Neural progenitor cell (in vitro differentiated cells): ENCODE measurements around the gene SOX10. TPM values are rescaled to one million over a fixed set of nuclear protein-coding genes. Genes with fewer than 3 reads are reported as not detected.
"Not testable (repeated sequence)": the region's sequence is repeated elsewhere in the genome, so short reads cannot be mapped to it uniquely, and the experiment has no call there.

ENCODE experiments used
- DNase-seq: peaks from one replicate; pipeline ENCODE4 v3.0.0-alpha.2; 2016; ENCODE audit warnings: low spot score
- H2AFZ ChIP-seq: fragments of 200-600 bp; sonication (generic); replicated peaks from 2 replicates; pipeline ENCODE4 v1.6.1; 2016; ENCODE audit warnings: antibody characterized with exemption
- H3F3A ChIP-seq: fragments of 200-600 bp; sonication (generic); 2 replicates; pipeline ENCODE4 v1.6.1; 2016; ENCODE audit warnings: antibody characterized with exemption, low read depth
- H3K27ac ChIP-seq: fragments of 200-600 bp; sonication (generic); 2 replicates; pipeline ENCODE4 v1.5.1; 2016; ENCODE audit warnings: mild to moderate bottlenecking
- H3K27me3 ChIP-seq: fragments of 200-600 bp; sonication (generic); 2 replicates; pipeline ENCODE4 v1.6.1; 2016; ENCODE audit warnings: mild to moderate bottlenecking, moderate library complexity
- H3K36me3 ChIP-seq: fragments of 200-600 bp; sonication (generic); 2 replicates; pipeline ENCODE4 v1.5.1; 2016
- H3K4me1 ChIP-seq: fragments of 200-600 bp; sonication (generic); 2 replicates; pipeline ENCODE4 v1.6.1; 2016; ENCODE audit warnings: mixed run types
- H3K4me2 ChIP-seq: fragments of 200-600 bp; sonication (generic); 2 replicates; pipeline ENCODE4 v1.6.1; 2016
- H3K4me3 ChIP-seq: fragments of 200-600 bp; sonication (generic); 2 replicates; pipeline ENCODE4 v1.5.1; 2016
- H3K79me2 ChIP-seq: fragments of 200-600 bp; sonication (generic); 2 replicates; pipeline ENCODE4 v1.6.1; 2016; ENCODE audit warnings: low read depth
- H3K9ac ChIP-seq: fragments of 200-600 bp; sonication (generic); 2 replicates; pipeline ENCODE4 v1.6.1; 2016
- H3K9me3 ChIP-seq: fragments of 200-600 bp; sonication (generic); 2 replicates; pipeline ENCODE4 v1.5.1; 2016; ENCODE audit warnings: low read depth
- H4K20me1 ChIP-seq: fragments of 200-600 bp; sonication (generic); 2 replicates; pipeline ENCODE4 v1.6.1; 2016; ENCODE audit warnings: low read depth
- H3K27ac Mint-ChIP-seq: 3 replicates; pipeline ENCODE4 v1.8.0; 2021; ENCODE audit warnings: mixed read lengths
- H3K27me3 Mint-ChIP-seq: 2 replicates; pipeline ENCODE4 v1.8.0; 2022; ENCODE audit warnings: low read depth, mild to moderate bottlenecking, inconsistent platforms, moderate library complexity, mixed read lengths; ENCODE audit not compliant: insufficient read depth
- H3K36me3 Mint-ChIP-seq: 3 replicates; pipeline ENCODE4 v1.8.0; 2021; ENCODE audit warnings: mixed read lengths
- H3K4me1 Mint-ChIP-seq: 3 replicates; pipeline ENCODE4 v1.8.0; 2021; ENCODE audit warnings: mixed read lengths
- H3K4me3 Mint-ChIP-seq: 3 replicates; pipeline ENCODE4 v1.8.0; 2021; ENCODE audit warnings: mild to moderate bottlenecking, moderate library complexity, mixed read lengths
- H3K9me3 Mint-ChIP-seq: 3 replicates; pipeline ENCODE4 v1.8.0; 2020; ENCODE audit warnings: mixed read lengths
- EZH2 ChIP-seq: fragments of 200-600 bp; sonication (generic); IDR thresholded peaks from 2 replicates; pipeline ENCODE4 v1.6.1; 2017; ENCODE audit warnings: antibody characterized with exemption, mild to moderate bottlenecking, moderate library complexity
- EZH2phosphoT487 ChIP-seq: fragments of 200-600 bp; sonication (generic); IDR thresholded peaks from 2 replicates; pipeline ENCODE4 v1.6.1; 2017; ENCODE audit warnings: antibody characterized with exemption
- total RNA-seq: library from RNA; depleted of rRNA; stranded (reverse); fragments of >200 nt; gene quantifications from 2 replicates; pipeline ENCODE4 v1.2.3, GENCODE V29; 2015; ENCODE audit warnings: low replicate concordance
- TF ChIP-seq, protein P1 (sequence below): fragments of 200-600 bp; sonication (generic); IDR thresholded peaks from 2 replicates; pipeline ENCODE4 v1.5.1; 2017; ENCODE audit warnings: antibody characterized with exemption, mild to moderate bottlenecking

Gene SOX10
- total RNA-seq, 1 donor from 2014 or later = 0.99 TPM

DNA sequence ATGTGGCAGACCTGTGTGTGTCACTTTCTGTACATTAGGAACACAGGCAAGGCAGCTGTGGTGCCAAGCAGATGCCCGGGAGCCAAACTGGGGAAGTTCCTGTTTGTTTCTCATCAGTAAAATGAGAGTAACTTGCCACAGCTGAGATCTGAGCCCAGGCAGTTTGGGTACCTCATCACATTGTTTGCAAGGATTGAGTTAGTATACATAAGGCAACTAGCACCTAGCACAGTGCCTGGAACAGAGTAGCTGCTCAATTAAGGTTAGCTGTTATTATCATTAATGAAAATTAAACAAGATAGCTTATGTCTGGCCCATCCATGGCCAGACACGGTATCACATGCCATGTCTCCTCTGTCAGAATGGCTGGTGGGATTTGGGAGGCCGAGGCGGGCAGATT is 7.8 kb downstream of the SOX10 start:
- no peak overlapping the region for H3K4me2 ChIP-seq
- no peak overlapping the region for H3K4me3 ChIP-seq
- DNase-seq = no peak
- H3K27ac ChIP-seq = no peak overlapping the region
- no peaks in the 10 kb centered on the region for H3K36me3 Mint-ChIP-seq
- TF ChIP-seq, protein P1, sequence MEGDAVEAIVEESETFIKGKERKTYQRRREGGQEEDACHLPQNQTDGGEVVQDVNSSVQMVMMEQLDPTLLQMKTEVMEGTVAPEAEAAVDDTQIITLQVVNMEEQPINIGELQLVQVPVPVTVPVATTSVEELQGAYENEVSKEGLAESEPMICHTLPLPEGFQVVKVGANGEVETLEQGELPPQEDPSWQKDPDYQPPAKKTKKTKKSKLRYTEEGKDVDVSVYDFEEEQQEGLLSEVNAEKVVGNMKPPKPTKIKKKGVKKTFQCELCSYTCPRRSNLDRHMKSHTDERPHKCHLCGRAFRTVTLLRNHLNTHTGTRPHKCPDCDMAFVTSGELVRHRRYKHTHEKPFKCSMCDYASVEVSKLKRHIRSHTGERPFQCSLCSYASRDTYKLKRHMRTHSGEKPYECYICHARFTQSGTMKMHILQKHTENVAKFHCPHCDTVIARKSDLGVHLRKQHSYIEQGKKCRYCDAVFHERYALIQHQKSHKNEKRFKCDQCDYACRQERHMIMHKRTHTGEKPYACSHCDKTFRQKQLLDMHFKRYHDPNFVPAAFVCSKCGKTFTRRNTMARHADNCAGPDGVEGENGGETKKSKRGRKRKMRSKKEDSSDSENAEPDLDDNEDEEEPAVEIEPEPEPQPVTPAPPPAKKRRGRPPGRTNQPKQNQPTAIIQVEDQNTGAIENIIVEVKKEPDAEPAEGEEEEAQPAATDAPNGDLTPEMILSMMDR = no peak
- no peak for TF ChIP-seq EZH2phosphoT487
- no peaks in the 10 kb centered on the region for H3K27me3 ChIP-seq
- no peak overlapping the region for H3K27ac Mint-ChIP-seq
- peaks cover 8% of the 10 kb centered on the region for H3F3A ChIP-seq
- no peak overlapping the region for H3K4me3 Mint-ChIP-seq
- H3K27me3 Mint-ChIP-seq = peaks cover 2% of the 10 kb centered on the region
- H3K79me2 ChIP-seq = no peaks in the 10 kb centered on the region
- H3K36me3 ChIP-seq = no peaks in the 10 kb centered on the region
- no peak overlapping the region for H2AFZ ChIP-seq
- peaks cover 24% of the 10 kb centered on the region for H3K4me1 ChIP-seq
- H3K9ac ChIP-seq = no peak overlapping the region
- H3K9me3 Mint-ChIP-seq = no peaks in the 10 kb centered on the region
- peaks cover 6% of the 10 kb centered on the region for H4K20me1 ChIP-seq
- H3K9me3 ChIP-seq = no peaks in the 10 kb centered on the region
- peaks cover 15% of the 10 kb centered on the region for H3K4me1 Mint-ChIP-seq

GRCh38 chr22:37976022-37976421 is 8.3 kb downstream of the SOX10 start:
- not testable (repeated sequence) for H3K9me3 Mint-ChIP-seq, H4K20me1 ChIP-seq, H3K4me3 ChIP-seq, H2AFZ ChIP-seq, H3K36me3 Mint-ChIP-seq, H3K9me3 ChIP-seq, H3K4me3 Mint-ChIP-seq, H3K9ac ChIP-seq, H3K27me3 Mint-ChIP-seq, H3K27me3 ChIP-seq, H3K27ac Mint-ChIP-seq, H3K27ac ChIP-seq, H3K79me2 ChIP-seq, H3K36me3 ChIP-seq, DNase-seq, H3K4me2 ChIP-seq
- peaks cover 13% of the 10 kb centered on the region for H3F3A ChIP-seq
- H3K4me1 Mint-ChIP-seq = peaks cover 20% of the 10 kb centered on the region
- peaks cover 30% of the 10 kb centered on the region for H3K4me1 ChIP-seq

DNA sequence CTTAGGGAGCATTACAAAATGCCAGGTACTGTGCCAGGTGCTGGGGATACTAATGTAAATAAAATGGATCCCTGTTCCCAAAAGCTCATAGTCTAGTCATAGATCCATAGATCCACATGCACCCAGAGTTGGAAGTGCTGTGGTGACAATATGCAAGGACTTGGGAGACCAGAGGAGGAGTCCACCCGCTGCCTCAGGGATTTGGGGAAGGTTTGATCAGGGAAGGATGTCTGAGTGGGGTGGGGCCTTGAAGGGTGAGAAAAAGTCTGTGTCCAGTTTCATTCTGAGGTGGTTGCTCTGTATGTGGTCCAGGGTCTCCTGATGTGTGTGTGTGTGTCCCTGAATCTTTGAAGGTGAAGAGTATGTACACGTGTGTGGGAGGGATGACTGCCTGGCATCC is 9.2 kb downstream of the SOX10 start:
- H2AFZ ChIP-seq = no peak overlapping the region
- H3K9ac ChIP-seq = no peak overlapping the region
- H3K79me2 ChIP-seq = no peaks in the 10 kb centered on the region
- Mint-ChIP-seq H3K9me3 (no peaks in the 10 kb centered on the region), H3K27me3 (peaks cover 2% of the 10 kb centered on the region), H3K4me3 (no peak overlapping the region), H3K27ac (no peak overlapping the region), H3K36me3 (peaks cover 2% of the 10 kb centered on the region), H3K4me1 (peaks cover 22% of the 10 kb centered on the region)
- peaks cover 19% of the 10 kb centered on the region for H3F3A ChIP-seq
- peaks cover 6% of the 10 kb centered on the region for H4K20me1 ChIP-seq
- DNase-seq = no peak
- no peak overlapping the region for H3K4me2 ChIP-seq
- no peaks in the 10 kb centered on the region for H3K9me3 ChIP-seq
- H3K36me3 ChIP-seq = no peaks in the 10 kb centered on the region
- TF ChIP-seq, protein P1 = no peak
- TF ChIP-seq EZH2phosphoT487 (no peak), EZH2 (no peak)
- H3K4me3 ChIP-seq = no peak overlapping the region
- H3K4me1 ChIP-seq = peaks cover 26% of the 10 kb centered on the region
- no peaks in the 10 kb centered on the region for H3K27me3 ChIP-seq
- no peak overlapping the region for H3K27ac ChIP-seq

DNA sequence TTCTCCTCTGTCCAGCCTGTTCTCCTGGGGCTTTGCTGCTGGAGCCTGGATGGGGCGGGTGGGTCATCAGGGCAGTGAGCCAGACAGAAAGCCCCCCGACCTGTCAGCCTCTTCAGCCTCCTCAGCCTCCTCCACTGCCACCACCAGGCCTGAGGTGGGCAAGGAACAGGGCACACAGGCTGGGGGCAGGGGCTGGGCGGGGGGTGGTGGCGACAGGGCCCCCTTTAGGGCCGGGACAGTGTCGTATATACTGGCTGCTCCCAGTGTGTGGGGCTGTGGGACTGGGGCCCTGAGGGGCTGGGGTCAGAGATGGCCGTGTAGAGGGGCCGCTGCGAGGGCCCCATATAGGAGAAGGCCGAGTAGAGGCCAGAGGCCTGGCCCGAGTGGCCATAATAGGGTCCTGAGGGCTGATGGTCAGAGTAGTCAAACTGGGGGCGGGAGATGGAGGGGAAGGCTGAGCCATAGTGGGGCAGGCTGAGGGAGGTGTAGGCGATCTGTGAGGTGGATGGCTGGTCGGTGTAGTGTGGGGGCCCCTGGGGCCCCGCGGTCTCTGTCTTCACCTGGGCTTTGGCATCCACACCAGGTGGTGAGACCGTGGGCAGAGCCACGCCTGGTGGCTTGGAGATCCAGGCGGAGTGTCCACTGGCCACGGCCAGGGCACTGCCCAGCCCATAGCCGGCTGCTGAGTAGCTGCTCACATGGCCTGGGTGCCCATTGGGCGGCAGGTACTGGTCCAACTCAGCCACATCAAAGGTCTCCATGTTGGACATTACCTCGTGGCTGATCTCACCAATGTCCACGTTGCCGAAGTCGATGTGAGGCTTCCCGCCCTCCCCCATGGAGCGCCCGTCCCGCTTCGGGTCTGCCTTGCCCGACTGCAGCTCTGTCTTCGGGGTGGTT is 10.8 kb downstream of the SOX10 start:
- Histone ChIP-seq H3K4me3 (no peak overlapping the region), H3K79me2 (no peaks in the 10 kb centered on the region), H3F3A (peaks cover 32% of the 10 kb centered on the region), H3K9ac (no peak overlapping the region), H3K4me1 (peaks cover 23% of the 10 kb centered on the region), H3K27me3 (no peaks in the 10 kb centered on the region), H3K9me3 (no peaks in the 10 kb centered on the region), H3K36me3 (no peaks in the 10 kb centered on the region), H3K4me2 (no peak overlapping the region), H2AFZ (no peak overlapping the region), H3K27ac (no peak overlapping the region), H4K20me1 (no peaks in the 10 kb centered on the region)
- H3K4me1 Mint-ChIP-seq = peaks cover 18% of the 10 kb centered on the region
- no peak for DNase-seq
- no peaks in the 10 kb centered on the region for H3K9me3 Mint-ChIP-seq
- peaks cover 2% of the 10 kb centered on the region for H3K27me3 Mint-ChIP-seq
- H3K4me3 Mint-ChIP-seq = no peak overlapping the region
- H3K36me3 Mint-ChIP-seq = peaks cover 9% of the 10 kb centered on the region
- no peak overlapping the region for H3K27ac Mint-ChIP-seq
- TF ChIP-seq EZH2phosphoT487 (no peak), EZH2 (no peak)
- TF ChIP-seq, protein P1 = no peak
